HG02763 (cell line): ENCODE results near the gene RASA3.
"Not testable (repeated sequence)": the region's sequence is repeated elsewhere in the genome, so short reads cannot be mapped to it uniquely, and the experiment has no call there.

Experiments used
- ATAC-seq: cut with Tn5 transposase; IDR thresholded peaks from one replicate; pipeline ENCODE4 v1.9.1; 2021; ENCODE audit warnings: mild to moderate bottlenecking, moderate library complexity; ENCODE audit not compliant: unreplicated experiment

Gene RASA3

DNA sequence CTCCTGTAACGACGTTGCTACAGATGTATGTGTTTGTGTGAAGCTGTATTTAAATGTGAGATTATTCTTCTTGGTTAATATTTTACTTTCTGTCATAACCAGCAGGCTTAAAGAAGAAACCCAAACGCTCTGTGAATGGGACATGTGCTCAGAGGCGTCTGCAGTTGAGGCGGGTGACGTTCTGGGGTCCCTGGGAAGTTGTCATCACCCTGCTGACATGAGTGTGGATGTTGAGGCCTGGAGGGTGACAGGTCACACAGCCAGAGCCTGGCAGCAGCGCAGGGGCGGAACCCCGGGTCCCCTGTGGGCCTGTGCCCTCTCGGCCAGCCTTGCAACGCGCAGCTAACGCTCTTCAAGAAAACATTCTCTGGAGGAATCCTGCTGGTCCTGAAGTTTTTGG, 16.6 kb downstream of the RASA3 start:
- ATAC-seq = no peak

DNA sequence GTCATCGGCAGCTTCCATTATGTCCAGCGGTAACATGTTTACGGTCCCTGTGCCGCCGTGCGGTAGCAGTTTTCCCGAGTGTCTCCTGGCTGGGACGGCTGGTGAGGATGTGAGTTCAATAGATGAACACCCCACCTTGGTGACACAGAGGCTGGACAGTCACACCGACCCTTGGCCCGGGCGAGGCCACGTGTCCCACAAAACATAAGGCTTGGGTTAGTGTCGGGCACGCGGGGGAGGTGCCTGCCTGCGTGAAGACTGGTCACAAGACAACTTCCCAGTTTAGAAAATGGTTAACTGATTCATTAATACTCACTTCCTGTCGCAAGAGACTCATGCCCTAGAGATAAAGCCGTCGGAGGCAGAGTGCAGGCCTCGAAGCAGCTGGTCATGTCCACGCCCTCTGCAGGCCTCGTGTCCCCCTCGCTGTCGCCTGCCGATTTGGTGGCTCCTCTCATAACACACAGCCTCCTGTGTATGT, 17.2 kb downstream of the RASA3 start:
- ATAC-seq = peak; percentile 39

GRCh38 chr13:114114666-114115065, 17.8 kb downstream of the RASA3 start:
- not testable (repeated sequence) for ATAC-seq

DNA sequence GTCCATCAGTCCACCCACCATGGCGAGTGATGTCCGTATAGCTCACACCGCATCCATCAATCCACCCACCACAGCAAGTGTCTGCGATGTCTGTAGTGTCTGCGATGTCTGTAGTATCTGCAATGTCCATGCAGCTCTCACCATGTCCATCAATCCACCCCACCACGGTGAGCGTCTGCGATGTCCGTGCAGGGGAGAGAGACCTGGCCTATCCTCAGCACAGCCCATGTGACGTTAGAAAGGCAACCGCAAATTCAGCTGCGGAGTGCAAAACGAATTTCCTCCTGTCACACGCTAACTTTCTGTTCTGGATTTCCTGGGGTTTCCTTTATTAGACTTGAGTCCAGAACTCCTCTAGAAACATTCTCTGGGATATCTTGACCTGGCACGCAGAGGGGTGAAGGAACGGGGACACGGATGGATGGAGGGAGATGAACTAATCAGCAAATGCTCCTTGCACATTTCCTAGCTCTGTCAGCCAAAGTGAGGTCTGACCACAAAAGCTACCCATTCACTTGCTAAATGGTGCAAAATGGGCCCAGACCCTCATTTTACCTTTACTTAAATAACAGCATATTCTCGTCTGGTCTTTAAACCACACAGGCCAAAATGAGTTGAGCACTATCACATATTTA, 18.3 kb downstream of the RASA3 start:
- ATAC-seq = no peak

DNA sequence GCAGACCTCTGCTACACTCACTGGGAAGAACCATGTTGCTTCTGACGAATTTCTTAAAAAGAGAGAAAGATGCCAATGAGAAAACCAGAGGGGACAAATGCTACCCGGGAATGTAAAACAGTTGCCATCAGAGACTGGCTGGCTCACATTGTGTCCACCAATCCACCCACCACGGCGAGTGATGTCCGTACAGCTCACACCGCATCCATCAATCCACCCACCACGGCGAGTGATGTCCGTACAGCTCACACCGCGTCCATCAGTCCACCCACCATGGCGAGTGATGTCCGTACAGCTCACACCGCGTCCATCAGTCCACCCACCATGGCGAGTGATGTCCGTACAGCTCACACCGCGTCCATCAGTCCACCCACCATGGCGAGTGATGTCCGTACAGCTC, 19.0 kb downstream of the RASA3 start:
- not testable (repeated sequence) for ATAC-seq

DNA sequence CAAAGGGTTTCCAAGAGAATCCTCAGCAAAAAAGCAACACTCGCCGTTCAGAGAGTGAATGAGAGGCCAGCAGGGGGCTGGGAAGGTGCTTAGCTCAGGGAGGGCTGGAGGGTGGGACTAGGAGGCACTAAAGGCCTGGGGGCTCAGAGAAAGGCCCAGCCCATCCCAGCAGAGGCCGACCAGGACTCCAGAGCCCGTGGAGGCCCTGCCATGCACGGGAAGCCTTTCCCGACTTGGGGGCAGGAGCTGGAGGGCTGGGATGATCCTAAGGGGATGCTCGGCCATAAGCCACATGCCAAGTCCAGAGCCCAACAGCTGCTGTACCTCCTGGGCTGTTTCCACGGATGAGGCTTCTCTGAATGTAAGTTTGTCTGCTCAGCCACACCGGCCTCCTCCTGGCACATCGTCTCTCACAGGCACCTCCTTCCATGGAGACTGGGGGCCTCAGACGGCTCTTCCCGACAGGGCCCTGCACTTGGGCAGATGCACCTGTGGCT, 19.5 kb downstream of the RASA3 start:
- no peak for ATAC-seq

DNA sequence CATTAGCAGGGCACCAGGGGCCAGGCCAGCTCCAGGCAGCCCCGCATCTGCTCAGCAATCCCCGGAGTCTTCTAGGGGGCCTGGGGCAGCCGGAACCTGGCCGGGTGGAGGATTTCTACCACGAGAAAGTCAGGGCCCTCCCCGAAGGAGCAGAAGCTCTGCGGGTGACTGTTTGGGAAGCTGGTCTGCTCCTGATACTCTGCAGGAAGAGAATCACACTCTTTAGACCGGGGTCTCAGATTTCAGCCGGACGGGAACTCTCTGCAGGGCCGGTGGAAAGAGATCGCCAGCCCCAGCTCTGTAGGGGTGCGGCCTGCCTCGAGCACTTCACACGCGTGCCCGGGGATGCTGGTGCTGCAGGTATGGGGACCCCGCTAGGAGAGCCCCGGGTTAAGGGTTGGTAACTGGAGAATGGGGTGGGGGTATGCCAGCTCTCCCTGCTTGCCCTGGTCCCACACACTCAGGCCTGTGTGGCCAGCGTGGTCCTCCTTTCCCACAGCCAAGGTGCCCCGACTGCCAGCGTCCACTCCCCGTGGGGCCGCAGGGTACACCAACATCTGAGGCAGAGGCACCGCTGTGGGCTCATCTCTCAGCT, 20.1 kb downstream of the RASA3 start:
- ATAC-seq = no peak

GRCh38 chr13:114111577-114111976, 20.8 kb downstream of the RASA3 start:
- no peak for ATAC-seq

- not testable (repeated sequence) for ATAC-seq
Measured at GRCh38 chr13:114110830-114111189, 21.6 kb downstream of the RASA3 start.

DNA sequence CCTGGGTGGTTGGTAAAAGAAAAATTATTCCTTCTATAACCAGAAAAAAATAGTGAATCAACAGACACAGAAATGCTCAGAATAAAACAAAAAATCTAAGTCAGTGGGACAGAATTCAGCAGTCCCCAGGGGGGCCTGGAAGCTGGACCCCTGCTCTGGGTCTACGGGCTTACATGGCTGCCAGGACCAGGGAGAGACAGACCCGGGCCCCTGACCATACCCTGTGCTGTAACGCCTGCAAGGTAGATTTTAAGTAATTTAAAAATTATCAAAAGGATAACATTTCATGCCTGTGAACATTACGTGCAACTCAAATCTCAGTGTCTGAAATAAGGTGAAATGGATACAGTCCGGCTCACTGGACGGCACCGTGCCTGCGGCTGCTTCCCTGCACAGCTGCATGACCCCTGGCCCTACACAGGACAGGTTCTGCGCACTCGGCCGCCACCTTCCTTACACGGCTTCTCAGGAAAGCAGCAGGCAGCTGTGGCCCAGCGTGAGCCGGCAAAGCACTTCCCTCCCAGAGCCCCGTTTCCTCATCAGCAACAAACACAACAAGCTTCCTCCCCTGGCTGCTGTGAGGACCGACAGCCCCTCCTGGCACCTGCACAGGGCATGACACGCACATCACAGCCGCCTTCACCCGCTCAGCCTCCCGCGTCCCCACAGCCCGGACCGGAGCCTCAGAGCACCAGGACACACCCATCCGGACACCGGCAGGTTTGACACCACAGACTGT, 22.2 kb downstream of the RASA3 start:
- ATAC-seq = no peak

GRCh38 chr13:114109641-114110041, 22.8 kb downstream of the RASA3 start:
- no peak for ATAC-seq

- no peak for ATAC-seq
Measured at GRCh38 chr13:114108894-114109293, 23.5 kb downstream of the RASA3 start.

DNA sequence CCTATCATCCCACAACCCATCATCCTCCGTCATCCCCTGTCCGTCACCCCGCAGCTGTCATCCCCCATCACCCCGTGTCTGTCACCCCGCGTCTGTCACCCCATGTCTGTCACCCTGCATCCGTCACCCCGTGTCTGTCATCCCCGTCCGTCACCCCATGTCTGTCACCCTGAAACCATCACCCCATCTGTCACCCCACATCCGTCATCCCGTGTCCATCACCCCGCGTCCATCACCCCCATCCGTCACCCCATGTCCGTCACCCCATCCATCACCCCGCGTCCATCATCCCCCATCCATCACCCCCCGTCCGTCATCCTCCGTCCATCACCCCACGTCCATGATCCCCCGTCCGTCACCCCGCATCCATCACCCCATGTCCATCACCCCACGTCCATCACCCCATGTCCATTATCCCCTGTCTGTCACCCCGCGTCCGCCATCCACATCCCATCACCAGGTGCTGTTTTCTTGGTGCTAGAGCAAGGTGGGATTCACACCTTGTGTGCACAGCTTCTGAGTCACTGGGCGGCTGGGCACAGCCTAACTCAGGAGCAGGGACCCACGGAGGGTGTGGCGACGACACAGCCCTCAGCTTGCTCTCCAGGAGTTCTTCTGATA, 24.2 kb downstream of the RASA3 start:
- ATAC-seq = no peak

GRCh38 chr13:114107686-114108081, 24.7 kb downstream of the RASA3 start:
- no peak for ATAC-seq

- ATAC-seq = no peak
Measured at GRCh38 chr13:114106991-114107685, 25.3 kb downstream of the RASA3 start.

DNA sequence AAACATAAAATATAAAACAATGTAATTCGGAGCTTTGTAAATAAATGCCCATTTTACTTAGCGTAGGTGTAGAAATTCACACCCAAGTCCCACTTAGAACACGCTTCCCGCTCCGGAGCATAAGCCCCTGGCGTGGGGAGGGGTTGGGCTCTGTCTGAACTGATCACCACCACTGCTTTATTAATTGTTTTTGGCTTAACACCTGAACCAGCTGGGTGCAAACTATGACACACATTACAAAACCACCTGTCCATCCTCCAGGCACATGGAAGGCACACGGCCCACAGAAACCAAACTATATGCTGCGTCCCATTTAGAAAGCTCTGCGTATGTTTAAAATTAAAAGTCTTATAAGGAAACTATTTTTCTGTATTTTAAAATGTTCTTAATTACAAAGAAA, 25.9 kb downstream of the RASA3 start:
- ATAC-seq = no peak

DNA sequence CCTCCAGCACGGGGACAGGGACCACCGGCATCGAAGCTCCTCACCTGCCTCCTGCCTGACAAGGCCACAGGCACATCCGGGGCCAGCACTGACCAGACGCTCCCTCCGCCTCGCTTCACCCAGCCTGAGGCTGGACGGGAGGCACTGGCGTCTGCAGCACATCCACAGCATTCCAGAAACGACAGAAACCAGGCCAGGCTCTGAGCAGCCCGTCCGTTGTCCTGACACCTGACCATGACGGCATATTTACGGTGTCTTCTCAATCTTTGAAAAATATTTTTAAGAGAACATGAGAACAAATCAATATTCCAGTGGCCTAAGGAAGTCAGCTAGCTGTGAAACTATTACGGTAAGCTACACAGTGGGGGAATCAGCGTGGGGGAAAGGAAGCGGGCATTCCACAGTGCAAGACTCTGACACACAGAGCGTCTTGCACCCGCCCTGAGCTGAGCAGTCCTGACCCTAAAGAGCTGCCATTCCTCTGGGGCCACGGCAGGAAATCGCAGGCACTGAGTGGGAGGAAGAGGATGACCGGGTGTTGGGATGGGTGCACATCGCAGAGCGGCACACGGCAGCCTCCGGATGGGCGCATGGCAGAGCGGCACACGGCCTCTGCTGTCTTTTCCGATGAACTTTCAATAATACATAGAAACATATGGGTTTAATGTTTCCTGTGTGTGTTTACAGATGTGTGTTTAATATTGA, 26.8 kb downstream of the RASA3 start:
- ATAC-seq = no peak

DNA sequence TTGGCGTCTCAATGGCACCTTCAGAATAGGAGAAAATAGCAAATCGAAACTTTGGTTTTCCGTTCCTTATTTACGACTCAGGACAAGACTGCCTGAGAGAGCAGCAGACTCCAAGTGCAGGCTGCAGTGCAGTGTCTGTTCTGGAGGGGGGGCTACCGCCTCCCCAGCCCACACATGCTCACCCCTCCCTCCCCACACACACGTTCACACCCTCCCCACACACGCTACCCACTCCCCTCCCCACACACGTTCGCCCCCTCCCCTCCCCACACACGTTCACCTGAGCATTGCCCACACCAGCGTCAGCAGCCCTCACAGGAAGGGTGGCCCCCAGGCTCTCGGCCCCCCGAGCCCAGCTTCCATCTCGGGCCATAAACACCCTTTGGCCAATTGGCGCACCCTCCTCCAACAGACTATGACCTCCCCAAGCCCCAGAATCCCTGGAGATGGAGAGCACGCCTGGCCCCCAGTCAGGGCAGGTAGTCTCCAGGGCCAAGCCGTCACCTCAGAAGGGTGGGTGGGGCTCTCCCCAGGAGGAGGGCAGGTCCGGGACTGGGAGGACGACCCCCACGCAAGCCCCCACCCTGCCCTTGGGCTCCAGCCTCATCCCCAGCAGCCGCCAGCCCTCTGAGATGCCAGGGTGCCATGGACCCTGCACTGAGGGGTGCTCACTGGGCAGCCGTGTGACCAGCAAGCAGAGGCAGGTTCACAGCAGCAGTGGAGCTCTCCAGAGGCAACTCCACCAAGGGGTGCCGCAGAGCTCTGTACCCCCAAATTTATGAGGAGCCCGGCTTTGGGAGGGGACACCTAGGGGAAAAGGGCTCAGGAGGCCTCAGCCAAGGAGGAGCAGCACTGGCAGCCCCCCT, 27.5 kb downstream of the RASA3 start:
- no peak for ATAC-seq
